ENCODE results near the gene TTLL8.

Gene TTLL8

DNA sequence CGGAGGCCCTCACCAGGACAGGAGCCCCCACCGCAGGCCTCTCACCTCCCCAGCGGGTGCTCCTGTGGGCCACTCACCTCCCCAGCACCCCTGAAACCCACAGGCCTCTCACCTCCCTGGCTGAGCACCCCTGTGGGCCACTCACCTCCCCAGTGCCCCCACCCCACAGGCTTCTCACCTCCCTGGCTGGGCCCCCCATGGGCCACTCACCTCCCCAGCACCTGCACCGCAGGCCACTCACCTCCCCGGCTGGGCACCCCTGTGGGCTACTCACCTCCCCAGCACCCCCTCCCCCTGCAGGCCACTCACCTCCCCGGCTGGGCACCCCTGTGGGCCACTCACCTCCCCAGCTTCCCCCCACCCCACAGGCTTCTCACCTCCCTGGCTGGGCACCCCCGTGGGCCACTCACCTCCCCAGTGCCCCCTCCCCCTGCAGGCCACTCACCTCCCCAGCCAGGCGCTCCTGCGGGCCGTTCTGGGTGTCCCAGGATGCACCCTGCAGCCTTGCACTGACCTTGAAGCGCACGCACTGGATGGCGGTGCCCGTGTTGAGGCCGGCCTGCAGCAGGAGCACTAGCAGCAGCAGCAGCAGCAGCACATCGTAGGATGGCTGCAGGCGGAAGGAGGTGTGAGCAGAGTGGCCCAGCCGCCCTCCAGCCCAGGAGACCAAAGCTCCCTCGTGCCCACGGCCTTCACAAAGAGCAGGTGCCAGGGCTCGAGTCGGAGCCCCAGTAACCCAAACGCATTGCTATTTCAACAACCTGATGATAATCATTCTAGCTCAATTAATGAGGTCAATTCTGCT is 5.7 kb upstream of the TTLL8 start:
- TF ChIP-seq POLR2AphosphoS5 (IDR thresholded peaks at IDR 0.05; ENCODE audit: low read depth, low read length), result no peak
- no peak for TF ChIP-seq TAF1 (IDR thresholded peaks at IDR 0.05; ENCODE audit: borderline replicate concordance, insufficient read depth, low read length)
- TF ChIP-seq, protein P1, sequence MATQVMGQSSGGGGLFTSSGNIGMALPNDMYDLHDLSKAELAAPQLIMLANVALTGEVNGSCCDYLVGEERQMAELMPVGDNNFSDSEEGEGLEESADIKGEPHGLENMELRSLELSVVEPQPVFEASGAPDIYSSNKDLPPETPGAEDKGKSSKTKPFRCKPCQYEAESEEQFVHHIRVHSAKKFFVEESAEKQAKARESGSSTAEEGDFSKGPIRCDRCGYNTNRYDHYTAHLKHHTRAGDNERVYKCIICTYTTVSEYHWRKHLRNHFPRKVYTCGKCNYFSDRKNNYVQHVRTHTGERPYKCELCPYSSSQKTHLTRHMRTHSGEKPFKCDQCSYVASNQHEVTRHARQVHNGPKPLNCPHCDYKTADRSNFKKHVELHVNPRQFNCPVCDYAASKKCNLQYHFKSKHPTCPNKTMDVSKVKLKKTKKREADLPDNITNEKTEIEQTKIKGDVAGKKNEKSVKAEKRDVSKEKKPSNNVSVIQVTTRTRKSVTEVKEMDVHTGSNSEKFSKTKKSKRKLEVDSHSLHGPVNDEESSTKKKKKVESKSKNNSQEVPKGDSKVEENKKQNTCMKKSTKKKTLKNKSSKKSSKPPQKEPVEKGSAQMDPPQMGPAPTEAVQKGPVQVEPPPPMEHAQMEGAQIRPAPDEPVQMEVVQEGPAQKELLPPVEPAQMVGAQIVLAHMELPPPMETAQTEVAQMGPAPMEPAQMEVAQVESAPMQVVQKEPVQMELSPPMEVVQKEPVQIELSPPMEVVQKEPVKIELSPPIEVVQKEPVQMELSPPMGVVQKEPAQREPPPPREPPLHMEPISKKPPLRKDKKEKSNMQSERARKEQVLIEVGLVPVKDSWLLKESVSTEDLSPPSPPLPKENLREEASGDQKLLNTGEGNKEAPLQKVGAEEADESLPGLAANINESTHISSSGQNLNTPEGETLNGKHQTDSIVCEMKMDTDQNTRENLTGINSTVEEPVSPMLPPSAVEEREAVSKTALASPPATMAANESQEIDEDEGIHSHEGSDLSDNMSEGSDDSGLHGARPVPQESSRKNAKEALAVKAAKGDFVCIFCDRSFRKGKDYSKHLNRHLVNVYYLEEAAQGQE (IDR thresholded peaks at IDR 0.05; ENCODE audit: insufficient read depth in 1 of 2, low read depth in 2 of 2, low read length in 2 of 2), result no peak
- no peak for TF ChIP-seq SIN3A (IDR thresholded peaks at IDR 0.05; ENCODE audit: borderline replicate concordance, insufficient read depth, low read length)
- no peak for TF ChIP-seq FOXP2 (optimal IDR thresholded peaks at IDR 0.05; ENCODE audit: borderline replicate concordance, extremely low read depth, extremely low read length, insufficient read depth)

DNA sequence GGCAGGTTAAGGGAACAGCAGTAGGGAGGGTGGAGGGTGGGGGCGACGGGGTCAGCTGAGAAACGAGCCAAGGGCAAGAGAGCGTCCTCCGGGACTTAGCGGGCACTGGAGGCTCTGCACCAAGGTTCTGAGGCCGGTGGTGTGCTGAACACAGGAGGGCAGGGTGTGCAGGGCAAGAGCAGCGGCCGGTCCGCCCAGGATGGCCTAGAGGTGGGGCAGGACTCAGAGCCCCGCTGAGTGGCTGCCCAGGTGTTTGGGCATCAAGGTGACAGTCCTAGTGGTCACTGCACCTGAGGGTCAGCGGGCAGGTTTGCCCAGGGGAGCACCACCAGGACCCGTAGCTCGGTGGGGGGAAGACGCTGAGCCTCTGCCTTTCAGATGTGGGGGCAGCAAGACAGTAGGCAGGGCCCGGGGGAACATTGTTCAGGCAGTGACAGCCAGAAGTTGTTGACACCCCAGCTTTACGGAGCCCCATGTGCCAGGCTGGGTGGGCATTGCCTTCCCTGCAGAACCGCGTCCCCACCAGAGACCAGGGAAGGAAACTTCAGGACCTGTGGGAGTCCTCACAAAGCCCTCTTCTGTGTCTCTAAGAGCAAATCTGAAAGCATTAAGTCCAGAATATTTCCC is 4.5 kb upstream of the TTLL8 start:
- TF ChIP-seq, protein P1 (IDR thresholded peaks at IDR 0.05; ENCODE audit: insufficient read depth in 1 of 2, low read depth in 2 of 2, low read length in 2 of 2), result no peak
- no peak for TF ChIP-seq FOXP2 (optimal IDR thresholded peaks at IDR 0.05; ENCODE audit: borderline replicate concordance, extremely low read depth, extremely low read length, insufficient read depth)
- TF ChIP-seq SIN3A (IDR thresholded peaks at IDR 0.05; ENCODE audit: borderline replicate concordance, insufficient read depth, low read length), result no peak
- TF ChIP-seq TAF1 (IDR thresholded peaks at IDR 0.05; ENCODE audit: borderline replicate concordance, insufficient read depth, low read length), result no peak
- TF ChIP-seq POLR2AphosphoS5 (IDR thresholded peaks at IDR 0.05; ENCODE audit: low read depth, low read length), result no peak

DNA sequence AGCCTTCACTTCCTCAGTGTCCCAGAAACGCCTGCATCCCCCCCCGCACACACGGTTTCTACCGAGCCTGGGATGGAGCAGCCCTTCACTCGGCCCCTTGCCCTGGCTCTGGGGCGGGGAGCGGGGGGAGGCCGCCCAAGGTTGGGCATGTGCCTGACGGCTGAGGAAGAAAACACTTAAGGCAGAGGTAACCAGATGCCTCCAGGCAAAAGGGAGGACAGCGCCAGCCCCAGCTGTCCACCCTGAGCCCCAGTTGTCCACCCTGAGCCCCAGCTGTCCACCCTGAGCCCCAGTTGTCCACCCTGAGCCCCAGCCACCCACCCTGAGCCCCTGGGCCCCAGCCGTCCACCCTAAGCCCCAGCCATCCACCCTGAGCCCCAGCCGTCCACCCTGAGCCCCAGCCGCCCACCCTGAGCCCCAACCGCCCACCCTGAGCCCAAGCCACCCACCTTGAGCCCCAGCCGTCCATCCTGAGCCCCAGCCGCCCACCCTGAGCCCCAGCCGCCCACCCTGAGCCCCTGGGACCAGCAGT is 3.8 kb upstream of the TTLL8 start:
- TF ChIP-seq, protein P1 (IDR thresholded peaks at IDR 0.05; ENCODE audit: insufficient read depth in 1 of 2, low read depth in 2 of 2, low read length in 2 of 2), result no peak
- TF ChIP-seq TAF1 (IDR thresholded peaks at IDR 0.05; ENCODE audit: borderline replicate concordance, insufficient read depth, low read length) (no peak), POLR2AphosphoS5 (IDR thresholded peaks at IDR 0.05; ENCODE audit: low read depth, low read length) (no peak), FOXP2 (optimal IDR thresholded peaks at IDR 0.05; ENCODE audit: borderline replicate concordance, extremely low read depth, extremely low read length, insufficient read depth) (no peak), SIN3A (IDR thresholded peaks at IDR 0.05; ENCODE audit: borderline replicate concordance, insufficient read depth, low read length) (no peak)

DNA sequence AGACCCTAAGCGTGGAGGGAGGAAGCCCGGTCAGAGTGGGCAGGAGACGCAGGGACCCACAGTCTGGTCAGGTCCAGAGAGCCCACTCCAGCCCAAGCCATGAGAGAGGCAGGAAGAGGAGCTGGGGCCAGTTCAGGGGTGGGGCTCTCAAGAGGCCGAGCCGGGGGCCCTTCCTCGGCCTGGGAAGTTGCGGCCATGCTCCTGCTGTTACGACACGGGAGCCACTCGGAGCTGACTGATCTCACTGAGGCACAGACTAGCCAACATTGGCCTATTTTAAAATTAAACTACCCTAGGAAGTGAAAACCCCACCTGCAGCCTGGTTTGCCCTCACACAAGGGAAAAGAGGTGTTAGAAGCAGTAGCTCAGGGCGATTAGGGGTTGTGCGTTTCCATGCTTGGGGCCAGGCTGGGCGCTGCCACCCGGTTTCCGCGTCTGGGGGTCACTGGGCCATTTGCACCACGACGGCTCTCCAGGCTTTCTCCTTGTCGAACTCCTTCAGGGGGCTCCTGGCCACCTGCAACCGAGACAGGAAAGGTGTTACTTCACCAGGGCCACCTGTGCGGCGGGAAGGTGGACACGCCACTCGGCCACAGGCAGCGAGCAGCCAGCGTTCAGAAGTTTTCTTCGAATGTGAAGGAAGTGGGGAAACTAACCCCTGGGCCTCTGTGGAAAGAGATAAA is 3.2 kb upstream of the TTLL8 start:
- TF ChIP-seq, protein P1 (IDR thresholded peaks at IDR 0.05; ENCODE audit: insufficient read depth in 1 of 2, low read depth in 2 of 2, low read length in 2 of 2), result no peak
- TF ChIP-seq SIN3A (IDR thresholded peaks at IDR 0.05; ENCODE audit: borderline replicate concordance, insufficient read depth, low read length) (no peak), POLR2AphosphoS5 (IDR thresholded peaks at IDR 0.05; ENCODE audit: low read depth, low read length) (no peak), TAF1 (IDR thresholded peaks at IDR 0.05; ENCODE audit: borderline replicate concordance, insufficient read depth, low read length) (no peak), FOXP2 (optimal IDR thresholded peaks at IDR 0.05; ENCODE audit: borderline replicate concordance, extremely low read depth, extremely low read length, insufficient read depth) (no peak)

Measured in PFSK-1 (cell line).